ENCODE results near the gene SLC25A51.

The SLC25A51 gene

GRCh38 chr9:37921546-37922300 lies 17.8 kb upstream of the SLC25A51 start:
- peak in 3 of 10 donors; percentile 83 to 91 (median 83) for DNase-seq
- intact Hi-C loops (cut with DNase I) = no loop called here

- DNase-seq = peak in 1 of 10 donors; percentile 74
- intact Hi-C loops (cut with DNase I) = no loop called here
Measured at GRCh38 chr9:37921168-37921510, 17.2 kb upstream of the SLC25A51 start.

- intact Hi-C loops (cut with DNase I) = no loop called here
Measured at GRCh38 chr9:37920471-37921167, 16.7 kb upstream of the SLC25A51 start.

GRCh38 chr9:37919956-37920335 lies 16.0 kb upstream of the SLC25A51 start:
- peak in 2 of 10 donors; percentile 68 to 72 for DNase-seq
- intact Hi-C loops (cut with DNase I) = loop anchor here (5.0 to 10.0 kb wide), 5 partner anchors 45 to 515 kb away; partner anchors contain the start of gene ALDH1B1

More at GRCh38 chr9:37920471-37921167, 16.7 kb upstream of the SLC25A51 start:
- DNase-seq = peak in 2 of 10 donors; percentile 70 to 72

GRCh38 chr9:37919246-37919955 lies 15.5 kb upstream of the SLC25A51 start:
- DNase-seq = peak in 2 of 10 donors; percentile 42 to 51
- intact Hi-C loops (cut with DNase I) = loop anchor here (5.0 to 10.0 kb wide), 5 partner anchors 45 to 515 kb away; partner anchors contain the start of gene ALDH1B1

GRCh38 chr9:37918665-37919170 lies 14.8 kb upstream of the SLC25A51 start:
- peak in 2 of 10 donors; percentile 52 to 75 for DNase-seq
- intact Hi-C loops (cut with DNase I) = loop anchor here (5.0 to 10.0 kb wide), 5 partner anchors 46 to 516 kb away; partner anchors contain the start of gene ALDH1B1

GRCh38 chr9:37917801-37918664 lies 14.1 kb upstream of the SLC25A51 start:
- peak in 2 of 10 donors; percentile 51 to 78 for DNase-seq
- intact Hi-C loops (cut with DNase I) = loop anchor here (5.0 to 10.0 kb wide), 5 partner anchors 47 to 517 kb away; partner anchors contain the start of gene ALDH1B1

- intact Hi-C loops (cut with DNase I) = loop anchor here (5.0 to 10.0 kb wide), 5 partner anchors 47 to 517 kb away; partner anchors contain the start of gene ALDH1B1
- DNase-seq = peak in 2 of 10 donors; percentile 56 to 65
Measured at GRCh38 chr9:37917313-37917731, 13.4 kb upstream of the SLC25A51 start.

- intact Hi-C loops (cut with DNase I) = loop anchor here (5.0 to 10.0 kb wide), 5 partner anchors 48 to 518 kb away; partner anchors contain the start of gene ALDH1B1
- DNase-seq = peak in 7 of 10 donors; percentile 31 to 86 (median 46)
Measured at GRCh38 chr9:37916471-37917312, 12.8 kb upstream of the SLC25A51 start.

- intact Hi-C loops (cut with DNase I) = loop anchor here (5.0 to 10.0 kb wide), 5 partner anchors 49 to 519 kb away; partner anchors contain the start of gene ALDH1B1
- DNase-seq = peak in 2 of 10 donors; percentile 58 to 78
Measured at GRCh38 chr9:37915911-37916470, 12.1 kb upstream of the SLC25A51 start.

- peak in 2 of 10 donors; percentile 64 to 69 for DNase-seq
- intact Hi-C loops (cut with DNase I) = loop anchor here (5.0 to 10.0 kb wide), 5 partner anchors 50 to 520 kb away; partner anchors contain the start of gene ALDH1B1
Measured at GRCh38 chr9:37914701-37915358, 10.9 kb upstream of the SLC25A51 start.

- DNase-seq = peak in 1 of 10 donors; percentile 42
- intact Hi-C loops (cut with DNase I) = loop anchor here (10.0 kb wide), 3 partner anchors 51 to 521 kb away; partner anchors contain the start of gene ALDH1B1
Measured at GRCh38 chr9:37914154-37914551, 10.2 kb upstream of the SLC25A51 start.

- peak; percentile 69 to 98 (median 92) for DNase-seq
- intact Hi-C loops (cut with DNase I) = loop anchor here (1.0 to 10.0 kb wide), 6 partner anchors 51 to 521 kb away; partner anchors contain the start of gene ALDH1B1
Measured at GRCh38 chr9:37913480-37914153, 9.7 kb upstream of the SLC25A51 start.

- intact Hi-C loops (cut with DNase I) = loop anchor here (10.0 kb wide), 3 partner anchors 54 to 524 kb away; partner anchors contain the start of gene ALDH1B1
- DNase-seq = peak in 2 of 10 donors; percentile 57 to 65
Measured at GRCh38 chr9:37911271-37911681, 7.3 kb upstream of the SLC25A51 start.

GRCh38 chr9:37910271-37910670 lies 6.3 kb upstream of the SLC25A51 start:
- intact Hi-C loops (cut with DNase I) = loop anchor here (10.0 kb wide), 3 partner anchors 55 to 525 kb away; partner anchors contain the start of gene ALDH1B1
- DNase-seq = no peak

- DNase-seq = peak in 1 of 10 donors; percentile 34
- intact Hi-C loops (cut with DNase I) = loop anchor here (10.0 kb wide), 3 partner anchors 55 to 525 kb away; partner anchors contain the start of gene ALDH1B1
Measured at GRCh38 chr9:37909836-37910235, 5.9 kb upstream of the SLC25A51 start.
